ENCODE data around the gene SLC50A1.

SLC50A1 gene

GRCh38 chr1:155127105-155127966 is 8.3 kb upstream of the SLC50A1 start, which contains the start of gene EFNA1:
TSS of gene EFNA1 (plus strand) at chr1:155127876. CDS start at chr1:155127978, 102 bp downstream.
- ChIA-PET CTCF (interaction anchor here (1.4 to 2.6 kb wide), 3 partner anchors 36 to 45 kb away, joined by 5 to 17 read pairs (median 8); partner anchors contain the start of gene KRTCAP2), POLR2A (interaction anchor here (0.6 to 2.9 kb wide), 9 partner anchors 7 to 202 kb away, joined by 3 to 14 read pairs (median 7); partner anchors contain the start of genes KRTCAP2 and SLC50A1)
- peak within 1 kb of the TSS; percentile 75 for H3K27ac ChIP-seq (ENCODE audit: extremely low read depth, low read depth, low read length)
- peak within 1 kb of the TSS; percentile 62 for H3K4me3 ChIP-seq (ENCODE audit: low read depth, low read length)
- H3K4me1 ChIP-seq (ENCODE audit: control insufficient read depth, insufficient read depth, low read length): peaks cover 21% of the 10 kb centered on the region
- H3K9me3 ChIP-seq (ENCODE audit: control insufficient read depth, insufficient read depth, low read depth, low read length): no peaks in the 10 kb centered on the region
- peaks cover 0 to 14% of the 10 kb centered on the region in 2 experiments; a peak in 2 of 3 replicates for H3K36me3 ChIP-seq (ENCODE audit: control insufficient read depth in 2 of 2, insufficient read depth in 1 of 2, low read length in 2 of 2)
- no peak; the same call in 1 of the 2 replicates for TF ChIP-seq ZNF24 (tag by site-specific recombination; IDR thresholded peaks at IDR 0.05)
- TF ChIP-seq GLIS2 (tag by site-specific recombination; IDR thresholded peaks at IDR 0.05): peak; percentile 57; the same call in 1 of the 2 replicates
- TF ChIP-seq ZNF518A (tag by site-specific recombination; conservative IDR thresholded peaks at IDR 0.05; ENCODE audit: low read depth): no peak
- TF ChIP-seq ZNF514 (tag by site-specific recombination; IDR thresholded peaks at IDR 0.05): no peak
- TF ChIP-seq ZNF768 (tag by site-specific recombination; IDR thresholded peaks at IDR 0.05): no peak
- no peak for TF ChIP-seq ZNF624 (tag by site-specific recombination; IDR thresholded peaks at IDR 0.05)
- TF ChIP-seq ZNF274 (IDR thresholded peaks at IDR 0.05; ENCODE audit: low read length): no peak
- TF ChIP-seq ZNF274 (tag by site-specific recombination; IDR thresholded peaks at IDR 0.05; ENCODE audit: borderline replicate concordance): no peak
- TF ChIP-seq ZNF701 (tag by site-specific recombination; IDR thresholded peaks at IDR 0.05): no peak
- 0 out of 2 replicates have a peak, but pooled peaks have one; percentile 55 for TF ChIP-seq GLI4 (tag by site-specific recombination; IDR thresholded peaks at IDR 0.05)
- TF ChIP-seq KLF9 (tag by site-specific recombination; IDR thresholded peaks at IDR 0.05; ENCODE audit: low read depth): peak; percentile 71
- TF ChIP-seq ZNF114 (tag by site-specific recombination; IDR thresholded peaks at IDR 0.05): no peak
- peak; percentile 91 for TF ChIP-seq INSM2 (tag by site-specific recombination; IDR thresholded peaks at IDR 0.05)
- TF ChIP-seq ZNF629 (tag by site-specific recombination; IDR thresholded peaks at IDR 0.05): peak; percentile 81
- 0 out of 2 replicates have a peak, but pooled peaks have one; percentile 16 for TF ChIP-seq ZNF596 (tag by site-specific recombination; IDR thresholded peaks at IDR 0.05)
- TF ChIP-seq ZNF391 (tag by site-specific recombination; IDR thresholded peaks at IDR 0.05; ENCODE audit: borderline replicate concordance, low read depth): peak; percentile 43
- peak; percentile 86 for TF ChIP-seq ZNF366 (tag by site-specific recombination; conservative IDR thresholded peaks at IDR 0.05)
- TF ChIP-seq ZFP37 (tag by site-specific recombination; IDR thresholded peaks at IDR 0.05): no peak
- no peak for TF ChIP-seq ZNF280D (tag by site-specific recombination; IDR thresholded peaks at IDR 0.05)
- no peak for TF ChIP-seq ZNF585B (tag by site-specific recombination; IDR thresholded peaks at IDR 0.05)
- TF ChIP-seq SP2 (tag by site-specific recombination; IDR thresholded peaks at IDR 0.05): peak; percentile 19; the same call in 1 of the 2 replicates
- TF ChIP-seq ZBTB8A (tag by site-specific recombination; IDR thresholded peaks at IDR 0.05): peak; percentile 74
- TF ChIP-seq MZF1 (tag by site-specific recombination; IDR thresholded peaks at IDR 0.05; ENCODE audit: borderline replicate concordance): peak; percentile 55; the same call in 1 of the 2 replicates
- TF ChIP-seq ZNF785 (tag by site-specific recombination; IDR thresholded peaks at IDR 0.05): no peak; the same call in none of the 2 replicates
- no peak for TF ChIP-seq ZNF132 (tag by site-specific recombination; IDR thresholded peaks at IDR 0.05; ENCODE audit: borderline replicate concordance)
- TF ChIP-seq ZSCAN5A (tag by site-specific recombination; IDR thresholded peaks at IDR 0.05): no peak; the same call in 1 of the 2 replicates

Data from HEK293 (cell line).